WERI-Rb-1 (cell line): ENCODE results near the gene PMEL.
"Not testable (repeated sequence)": the region's sequence is repeated elsewhere in the genome, so short reads cannot be mapped to it uniquely, and the experiment has no call there.

Experiments used
- DNase-seq: peaks from one replicate; pipeline ENCODE4 v3.0.0-alpha.2; 2020
- H3K27ac ChIP-seq: fragments of 250-450 bp; sonication (Bioruptor Pico); 2 replicates; pipeline ENCODE4 v1.5.1; 2020; ENCODE audit warnings: mild to moderate bottlenecking, moderate library complexity
- H3K27me3 ChIP-seq: fragments of 250-450 bp; sonication (Bioruptor Pico); 2 replicates; pipeline ENCODE4 v1.5.1; 2021; ENCODE audit warnings: mild to moderate bottlenecking, low read depth, moderate library complexity; ENCODE audit not compliant: insufficient read depth, severe bottlenecking
- H3K36me3 ChIP-seq: fragments of 250-450 bp; sonication (Bioruptor Pico); 2 replicates; pipeline ENCODE4 v1.5.1; 2020; ENCODE audit warnings: mild to moderate bottlenecking, moderate library complexity
- H3K4me3 ChIP-seq: 2 replicates; pipeline ENCODE4 v1.5.1; 2011; ENCODE audit warnings: low read depth, mild to moderate bottlenecking, control low read depth, low read length
- H3K9me3 ChIP-seq: fragments of 250-450 bp; sonication (Bioruptor Pico); 2 replicates; pipeline ENCODE4 v1.5.1; 2021; ENCODE audit warnings: mild to moderate bottlenecking, moderate library complexity; ENCODE audit not compliant: severe bottlenecking
- TF ChIP-seq, protein P1 (sequence below): IDR thresholded peaks from 2 replicates; pipeline ENCODE4 v1.5.1; 2011; ENCODE audit warnings: low read depth, mild to moderate bottlenecking, control low read depth, inconsistent platforms, low read length

The PMEL gene

GRCh38 chr12:55926738-55927587, 38.9 kb downstream of the PMEL start:
- Histone ChIP-seq H3K4me3 (peak overlapping the region; percentile 79), H3K9me3 (no peaks in the 10 kb centered on the region), H3K27me3 (no peaks in the 10 kb centered on the region), H3K36me3 (peaks cover 13% of the 10 kb centered on the region; the same call in 1 of the 2 replicates), H3K27ac (peak overlapping the region; percentile 88)
- DNase-seq = peak; percentile 91
- TF ChIP-seq, protein P1, sequence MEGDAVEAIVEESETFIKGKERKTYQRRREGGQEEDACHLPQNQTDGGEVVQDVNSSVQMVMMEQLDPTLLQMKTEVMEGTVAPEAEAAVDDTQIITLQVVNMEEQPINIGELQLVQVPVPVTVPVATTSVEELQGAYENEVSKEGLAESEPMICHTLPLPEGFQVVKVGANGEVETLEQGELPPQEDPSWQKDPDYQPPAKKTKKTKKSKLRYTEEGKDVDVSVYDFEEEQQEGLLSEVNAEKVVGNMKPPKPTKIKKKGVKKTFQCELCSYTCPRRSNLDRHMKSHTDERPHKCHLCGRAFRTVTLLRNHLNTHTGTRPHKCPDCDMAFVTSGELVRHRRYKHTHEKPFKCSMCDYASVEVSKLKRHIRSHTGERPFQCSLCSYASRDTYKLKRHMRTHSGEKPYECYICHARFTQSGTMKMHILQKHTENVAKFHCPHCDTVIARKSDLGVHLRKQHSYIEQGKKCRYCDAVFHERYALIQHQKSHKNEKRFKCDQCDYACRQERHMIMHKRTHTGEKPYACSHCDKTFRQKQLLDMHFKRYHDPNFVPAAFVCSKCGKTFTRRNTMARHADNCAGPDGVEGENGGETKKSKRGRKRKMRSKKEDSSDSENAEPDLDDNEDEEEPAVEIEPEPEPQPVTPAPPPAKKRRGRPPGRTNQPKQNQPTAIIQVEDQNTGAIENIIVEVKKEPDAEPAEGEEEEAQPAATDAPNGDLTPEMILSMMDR = peak; percentile 72

DNA sequence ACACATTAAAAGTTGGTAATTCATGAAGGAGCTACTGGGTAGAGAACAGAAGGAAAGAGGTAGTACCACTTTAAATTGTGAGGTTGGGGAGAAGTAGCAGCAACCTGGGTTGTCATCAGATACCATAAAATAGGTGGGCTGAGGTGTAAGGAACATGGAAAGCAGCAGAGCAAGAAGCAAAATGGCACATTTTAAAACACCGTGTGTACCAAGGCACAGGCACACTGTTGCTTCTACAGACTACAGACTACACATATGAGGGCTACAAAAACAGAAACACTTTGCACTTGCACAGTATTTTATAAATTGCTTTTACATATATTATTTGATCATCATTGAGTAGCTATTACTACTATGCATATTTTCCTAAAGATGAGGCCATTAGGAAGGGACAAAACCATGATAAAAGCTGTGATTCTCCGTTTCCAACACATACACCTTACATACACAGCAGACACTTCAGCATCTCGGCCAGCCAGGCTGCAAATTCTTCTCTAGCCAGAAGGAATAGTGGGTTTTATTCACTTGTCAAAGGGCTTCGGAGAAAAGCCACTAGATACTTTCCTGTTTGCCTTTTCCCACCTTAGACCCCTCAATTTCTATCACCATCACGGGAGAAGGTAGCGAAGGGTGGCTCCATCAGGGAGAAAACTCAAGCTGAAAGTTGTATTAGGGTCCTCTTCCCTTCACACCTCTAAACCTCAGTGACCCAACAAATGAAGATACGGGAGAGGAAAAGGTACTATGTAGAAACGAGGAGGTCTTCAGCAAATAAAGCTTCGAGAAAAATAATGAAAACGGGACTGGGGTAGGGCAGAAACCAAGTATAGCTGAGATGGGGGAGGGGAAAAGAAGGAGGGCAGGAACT, 39.7 kb downstream of the PMEL start:
- Histone ChIP-seq H3K27me3 (no peaks in the 10 kb centered on the region), H3K27ac (peak overlapping the region; percentile 88), H3K9me3 (no peaks in the 10 kb centered on the region), H3K4me3 (peak overlapping the region; percentile 79), H3K36me3 (peaks cover 15% of the 10 kb centered on the region)
- TF ChIP-seq, protein P1 = no peak
- DNase-seq = no peak

- peaks cover 17% of the 10 kb centered on the region for H3K36me3 ChIP-seq
- no peak overlapping the region for H3K4me3 ChIP-seq
- H3K9me3 ChIP-seq = no peaks in the 10 kb centered on the region
- DNase-seq = no peak
- TF ChIP-seq, protein P1 = no peak
- no peaks in the 10 kb centered on the region for H3K27me3 ChIP-seq
- no peak overlapping the region for H3K27ac ChIP-seq
Observed at GRCh38 chr12:55925371-55925770, 40.5 kb downstream of the PMEL start.

GRCh38 chr12:55923648-55924047, 42.2 kb downstream of the PMEL start:
- peaks cover 17% of the 10 kb centered on the region for H3K36me3 ChIP-seq
- H3K27me3 ChIP-seq = not testable (repeated sequence)

DNA sequence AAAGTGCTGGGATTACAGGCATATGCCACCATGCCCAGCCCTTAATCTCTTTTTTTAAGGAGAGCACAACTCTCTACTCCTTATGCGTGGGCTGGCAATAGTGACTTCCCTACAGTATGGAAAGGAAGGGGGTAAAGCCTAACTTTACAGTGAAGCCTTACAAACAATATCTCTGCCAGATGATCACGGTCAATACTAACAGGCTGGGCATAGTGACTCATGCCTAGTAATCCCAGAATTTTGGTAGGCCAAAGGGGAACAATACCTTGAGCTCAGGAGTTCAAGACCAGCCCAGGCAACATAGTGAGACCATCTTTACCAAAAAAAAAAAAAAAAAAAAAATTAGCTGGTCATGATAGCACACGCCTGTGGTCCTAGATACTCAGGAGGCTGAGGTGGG, 43.7 kb downstream of the PMEL start:
- Histone ChIP-seq H3K4me3 (no peak overlapping the region), H3K27me3 (no peaks in the 10 kb centered on the region), H3K9me3 (no peaks in the 10 kb centered on the region), H3K36me3 (peaks cover 17% of the 10 kb centered on the region), H3K27ac (no peak overlapping the region)
- TF ChIP-seq, protein P1 = no peak
- no peak for DNase-seq

More at GRCh38 chr12:55923648-55924047, 42.2 kb downstream of the PMEL start:
- H3K27ac ChIP-seq, H3K4me3 ChIP-seq, DNase-seq, H3K9me3 ChIP-seq: not testable (repeated sequence)

- H3K27ac ChIP-seq, H3K27me3 ChIP-seq, H3K4me3 ChIP-seq, H3K9me3 ChIP-seq, DNase-seq: not testable (repeated sequence)
- H3K36me3 ChIP-seq = peaks cover 11% of the 10 kb centered on the region
Observed at GRCh38 chr12:55919032-55919431, 46.8 kb downstream of the PMEL start.
